Lung microvascular endothelial cell (primary cell): ENCODE data around the gene VWDE. TPM values are rescaled to one million over a fixed set of nuclear protein-coding genes. Genes with fewer than 3 reads are reported as not detected.

Experiments used
- DNase-seq, 2 donors: peaks; one replicate each; pipeline versions ENCODE4 v3.0.0 to v3.0.0-alpha.2; 2010; ENCODE audit warnings: low read depth in 2 of 2
- total RNA-seq: library from RNA; depleted of rRNA; stranded (reverse); fragments of >200 nt; gene quantifications from 2 replicates; pipeline ENCODE4 v1.2.1, GENCODE V29; 2014

VWDE gene
- total RNA-seq, 1 donor from 2014 or later: not detected

GRCh38 chr7:12328888-12329770 lies 74.5 kb downstream of the VWDE start:
- DNase-seq: no peak

GRCh38 chr7:12327922-12328321 lies 75.7 kb downstream of the VWDE start:
- no peak for DNase-seq

GRCh38 chr7:12325646-12326045 lies 78.0 kb downstream of the VWDE start:
- no peak for DNase-seq

GRCh38 chr7:12323415-12323814 lies 80.2 kb downstream of the VWDE start:
- DNase-seq: no peak

- DNase-seq: no peak
Observed at GRCh38 chr7:12322903-12323300, 80.8 kb downstream of the VWDE start.

GRCh38 chr7:12322284-12322902 lies 81.3 kb downstream of the VWDE start:
- peak; percentile 48 to 61 for DNase-seq

GRCh38 chr7:12320987-12321647 lies 82.5 kb downstream of the VWDE start:
- peak in 1 of 2 donors; percentile 6 for DNase-seq

- DNase-seq: no peak
Observed at GRCh38 chr7:12320241-12320986, 83.3 kb downstream of the VWDE start.

GRCh38 chr7:12317675-12318074 lies 86.0 kb downstream of the VWDE start:
- no peak for DNase-seq

- DNase-seq: no peak
Observed at GRCh38 chr7:12316925-12317324, 86.7 kb downstream of the VWDE start.

GRCh38 chr7:12315049-12315448 lies 88.6 kb downstream of the VWDE start:
- DNase-seq: no peak

- no peak for DNase-seq
Observed at GRCh38 chr7:12314199-12314598, 89.5 kb downstream of the VWDE start.

- DNase-seq: no peak
Observed at GRCh38 chr7:12305502-12305901, 98.2 kb downstream of the VWDE start.

GRCh38 chr7:12303495-12303894 lies 100.2 kb downstream of the VWDE start:
- DNase-seq: peak in 1 of 2 donors; percentile 17

GRCh38 chr7:12303062-12303461 lies 100.6 kb downstream of the VWDE start:
- peak in 1 of 2 donors; percentile 3 for DNase-seq

- DNase-seq: no peak
Observed at GRCh38 chr7:12300415-12300814, 103.2 kb downstream of the VWDE start.

GRCh38 chr7:12299367-12299766 lies 104.3 kb downstream of the VWDE start:
- DNase-seq: no peak

- no peak for DNase-seq
Observed at GRCh38 chr7:12297283-12298108, 106.2 kb downstream of the VWDE start.

GRCh38 chr7:12296051-12296570 lies 107.6 kb downstream of the VWDE start:
- no peak for DNase-seq

GRCh38 chr7:12294701-12295100 lies 109.0 kb downstream of the VWDE start:
- DNase-seq: no peak

- peak; percentile 24 to 42 for DNase-seq
Observed at GRCh38 chr7:12291870-12292269, 111.8 kb downstream of the VWDE start.
